WERI-Rb-1 (cell line): Measurements from ENCODE around the gene CLSTN3.

Source experiments
- DNase-seq: peaks from one replicate; pipeline ENCODE4 v3.0.0-alpha.2; 2020
- H3K27ac ChIP-seq: fragments of 250-450 bp; sonication (Bioruptor Pico); 2 replicates; pipeline ENCODE4 v1.5.1; 2020; ENCODE audit warnings: mild to moderate bottlenecking, moderate library complexity
- H3K27me3 ChIP-seq: fragments of 250-450 bp; sonication (Bioruptor Pico); 2 replicates; pipeline ENCODE4 v1.5.1; 2021; ENCODE audit warnings: mild to moderate bottlenecking, low read depth, moderate library complexity; ENCODE audit not compliant: insufficient read depth, severe bottlenecking
- H3K36me3 ChIP-seq: fragments of 250-450 bp; sonication (Bioruptor Pico); 2 replicates; pipeline ENCODE4 v1.5.1; 2020; ENCODE audit warnings: mild to moderate bottlenecking, moderate library complexity
- H3K4me3 ChIP-seq: 2 replicates; pipeline ENCODE4 v1.5.1; 2011; ENCODE audit warnings: low read depth, mild to moderate bottlenecking, control low read depth, low read length
- H3K9me3 ChIP-seq: fragments of 250-450 bp; sonication (Bioruptor Pico); 2 replicates; pipeline ENCODE4 v1.5.1; 2021; ENCODE audit warnings: mild to moderate bottlenecking, moderate library complexity; ENCODE audit not compliant: severe bottlenecking
- CTCF ChIP-seq: IDR thresholded peaks from 2 replicates; pipeline ENCODE4 v1.5.1; 2011; ENCODE audit warnings: low read depth, mild to moderate bottlenecking, control low read depth, inconsistent platforms, low read length

The CLSTN3 gene

GRCh38 chr12:7129872-7130691 lies at the start of gene CLSTN3:
CLSTN3 (plus strand) TSS chr12:7130371; CDS start chr12:7130649, 278 bp downstream.
- peaks cover 17% of the 10 kb centered on the region for H3K36me3 ChIP-seq

GRCh38 chr12:7081037-7081436 lies 49.1 kb upstream of the CLSTN3 start:
- DNase-seq: no peak
- no peak for TF ChIP-seq CTCF
- H3K36me3 ChIP-seq: no peaks in the 10 kb centered on the region

More at GRCh38 chr12:7129872-7130691, at the start of gene CLSTN3:
- no peaks in the 10 kb centered on the region for H3K9me3 ChIP-seq
- TF ChIP-seq CTCF: no peak
- peak; percentile 91 for DNase-seq
- H3K27me3 ChIP-seq: no peaks in the 10 kb centered on the region
- peak within 1 kb of the TSS; percentile 79 for H3K27ac ChIP-seq
- peak within 1 kb of the TSS; percentile 71 for H3K4me3 ChIP-seq

GRCh38 chr12:7083125-7083524 lies 47.0 kb upstream of the CLSTN3 start:
- Histone ChIP-seq H3K9me3 (no peaks in the 10 kb centered on the region), H3K27ac (no peak overlapping the region), H3K36me3 (no peaks in the 10 kb centered on the region), H3K4me3 (no peak overlapping the region), H3K27me3 (no peaks in the 10 kb centered on the region)
- no peak for DNase-seq
- TF ChIP-seq CTCF: no peak

More at GRCh38 chr12:7081037-7081436, 49.1 kb upstream of the CLSTN3 start:
- Histone ChIP-seq H3K4me3 (no peak overlapping the region), H3K27ac (no peak overlapping the region), H3K9me3 (no peaks in the 10 kb centered on the region), H3K27me3 (no peaks in the 10 kb centered on the region)

GRCh38 chr12:7089196-7089871 lies 40.8 kb upstream of the CLSTN3 start:
- Histone ChIP-seq H3K27ac (no peak overlapping the region), H3K27me3 (no peaks in the 10 kb centered on the region), H3K9me3 (no peaks in the 10 kb centered on the region), H3K36me3 (no peaks in the 10 kb centered on the region), H3K4me3 (no peak overlapping the region)
- TF ChIP-seq CTCF: no peak
- no peak for DNase-seq

GRCh38 chr12:7090222-7090998 lies 39.8 kb upstream of the CLSTN3 start:
- H3K9me3 ChIP-seq: no peaks in the 10 kb centered on the region
- H3K27ac ChIP-seq: no peak overlapping the region
- H3K36me3 ChIP-seq: no peaks in the 10 kb centered on the region
- no peaks in the 10 kb centered on the region for H3K27me3 ChIP-seq
- DNase-seq: no peak
- no peak for TF ChIP-seq CTCF
- H3K4me3 ChIP-seq: no peak overlapping the region
